Hepatocyte (in vitro differentiated cells): ENCODE data around the gene UBR2. TPM values are rescaled to one million over a fixed set of nuclear protein-coding genes. Genes with fewer than 3 reads are reported as not detected.
A peak's percentile ranks its signal among the peaks of the same experiment; 100 is the strongest.

Experiments used
- DNase-seq: peaks from one replicate; pipeline ENCODE4 v3.0.0-alpha.2; 2016; ENCODE audit warnings: low spot score
- H2AFZ ChIP-seq: fragments of 200-600 bp; sonication (generic); 2 replicates; pipeline ENCODE4 v1.6.0; 2016; ENCODE audit warnings: antibody characterized with exemption, mild to moderate bottlenecking
- H3K27ac ChIP-seq: fragments of 200-600 bp; sonication (generic); 2 replicates; pipeline ENCODE4 v1.5.1; 2016; ENCODE audit warnings: mild to moderate bottlenecking
- H3K27me3 ChIP-seq: fragments of 200-600 bp; sonication (generic); 2 replicates; pipeline ENCODE4 v1.6.1; 2016
- H3K36me3 ChIP-seq: fragments of 200-600 bp; sonication (generic); replicated peaks from 2 replicates; pipeline ENCODE4 v1.5.1; 2016; ENCODE audit warnings: low read depth; ENCODE audit not compliant: insufficient read depth
- H3K4me1 ChIP-seq: fragments of 200-600 bp; sonication (generic); 2 replicates; pipeline ENCODE4 v1.5.1; 2016; ENCODE audit warnings: mild to moderate bottlenecking, moderate library complexity; ENCODE audit not compliant: insufficient read depth
- H3K4me2 ChIP-seq: fragments of 200-600 bp; sonication (generic); 2 replicates; pipeline ENCODE4 v1.6.0; 2016
- H3K4me3 ChIP-seq: fragments of 200-600 bp; sonication (generic); 2 replicates; pipeline ENCODE4 v1.5.1; 2016; ENCODE audit warnings: mild to moderate bottlenecking
- H3K79me2 ChIP-seq: fragments of 200-600 bp; sonication (generic); 2 replicates; pipeline ENCODE4 v1.6.0; 2017; ENCODE audit warnings: mild to moderate bottlenecking
- H3K9me2 ChIP-seq: fragments of 200-600 bp; sonication (generic); replicated peaks from 2 replicates; pipeline ENCODE4 v1.6.0; 2017; ENCODE audit warnings: mild to moderate bottlenecking; ENCODE audit not compliant: insufficient read depth
- H3K9me3 ChIP-seq: fragments of 200-600 bp; sonication (generic); 2 replicates; pipeline ENCODE4 v1.5.1; 2016; ENCODE audit warnings: low read depth, mild to moderate bottlenecking
- H4K20me1 ChIP-seq: fragments of 200-600 bp; sonication (generic); 2 replicates; pipeline ENCODE4 v1.6.0; 2016; ENCODE audit warnings: mild to moderate bottlenecking; ENCODE audit not compliant: insufficient read depth, poor library complexity, severe bottlenecking
- EZH2 ChIP-seq: fragments of 200-600 bp; sonication (generic); IDR thresholded peaks from 2 replicates; pipeline ENCODE4 v1.6.1; 2016; ENCODE audit warnings: antibody characterized with exemption, mild to moderate bottlenecking, borderline replicate concordance
- EZH2phosphoT487 ChIP-seq: fragments of 200-600 bp; sonication (generic); IDR thresholded peaks from one replicate; pipeline ENCODE4 v1.6.1; 2018; ENCODE audit warnings: antibody characterized with exemption, mild to moderate bottlenecking, low read depth, moderate library complexity; ENCODE audit not compliant: unreplicated experiment, severe bottlenecking
- whole genome bisulfite sequencing: methylation state at CpG from one replicate; pipeline ENCODE4 v1.1.6; 2016; ENCODE audit warnings: low lambda C conversion rate; ENCODE audit errors: missing lambda C conversion rate; 5-methylcytosine and 5-hydroxymethylcytosine counted together
- polyA plus RNA-seq: library from polyadenylated mRNA; unstranded; fragments of >200 nt; fragmentation: Nextera tagmentation; extraction: Ambion mirVana; gene quantifications from 2 replicates; pipeline ENCODE4 v1.2.1, GENCODE V29; 2016
- total RNA-seq: library from RNA; depleted of rRNA; stranded (reverse); fragments of >200 nt; gene quantifications from 2 replicates; pipeline ENCODE4 v1.2.3, GENCODE V29; 2014
- TF ChIP-seq, protein P1 (sequence below): fragments of 200-600 bp; sonication (generic); IDR thresholded peaks from 2 replicates; pipeline ENCODE4 v1.5.1; 2016; ENCODE audit warnings: antibody characterized with exemption, mild to moderate bottlenecking; ENCODE audit not compliant: poor library complexity

The UBR2 gene
- total and polyA plus RNA-seq, 2 experiments from 2014 or later = 8.1 to 24.4 TPM

- TF ChIP-seq, protein P1, sequence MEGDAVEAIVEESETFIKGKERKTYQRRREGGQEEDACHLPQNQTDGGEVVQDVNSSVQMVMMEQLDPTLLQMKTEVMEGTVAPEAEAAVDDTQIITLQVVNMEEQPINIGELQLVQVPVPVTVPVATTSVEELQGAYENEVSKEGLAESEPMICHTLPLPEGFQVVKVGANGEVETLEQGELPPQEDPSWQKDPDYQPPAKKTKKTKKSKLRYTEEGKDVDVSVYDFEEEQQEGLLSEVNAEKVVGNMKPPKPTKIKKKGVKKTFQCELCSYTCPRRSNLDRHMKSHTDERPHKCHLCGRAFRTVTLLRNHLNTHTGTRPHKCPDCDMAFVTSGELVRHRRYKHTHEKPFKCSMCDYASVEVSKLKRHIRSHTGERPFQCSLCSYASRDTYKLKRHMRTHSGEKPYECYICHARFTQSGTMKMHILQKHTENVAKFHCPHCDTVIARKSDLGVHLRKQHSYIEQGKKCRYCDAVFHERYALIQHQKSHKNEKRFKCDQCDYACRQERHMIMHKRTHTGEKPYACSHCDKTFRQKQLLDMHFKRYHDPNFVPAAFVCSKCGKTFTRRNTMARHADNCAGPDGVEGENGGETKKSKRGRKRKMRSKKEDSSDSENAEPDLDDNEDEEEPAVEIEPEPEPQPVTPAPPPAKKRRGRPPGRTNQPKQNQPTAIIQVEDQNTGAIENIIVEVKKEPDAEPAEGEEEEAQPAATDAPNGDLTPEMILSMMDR = no peak
- TF ChIP-seq EZH2 (no peak), EZH2phosphoT487 (no peak)
- Histone ChIP-seq H4K20me1 (no peaks in the 10 kb centered on the region), H3K9me2 (no peaks in the 10 kb centered on the region), H3K9me3 (no peaks in the 10 kb centered on the region), H3K79me2 (no peaks in the 10 kb centered on the region), H3K27ac (no peak overlapping the region), H3K36me3 (no peaks in the 10 kb centered on the region), H2AFZ (no peak overlapping the region), H3K27me3 (no peaks in the 10 kb centered on the region), H3K4me2 (peak overlapping the region; percentile 37), H3K4me3 (no peak overlapping the region), H3K4me1 (peaks cover 2% of the 10 kb centered on the region)
- no peak for DNase-seq
- 74% methylated on average over 4 of the region's 4 CpGs for WGBS
These were observed 150.4 kb downstream of the UBR2 start for GRCh38 chr6:42714098-42714761.

- Histone ChIP-seq H3K4me3 (no peak overlapping the region), H2AFZ (no peak overlapping the region), H3K9me2 (no peaks in the 10 kb centered on the region), H3K79me2 (no peaks in the 10 kb centered on the region), H4K20me1 (no peaks in the 10 kb centered on the region), H3K9me3 (no peaks in the 10 kb centered on the region), H3K4me2 (no peak overlapping the region), H3K36me3 (no peaks in the 10 kb centered on the region), H3K27ac (no peak overlapping the region), H3K27me3 (no peaks in the 10 kb centered on the region), H3K4me1 (peaks cover 2% of the 10 kb centered on the region)
- TF ChIP-seq EZH2phosphoT487 (no peak), EZH2 (no peak)
- TF ChIP-seq, protein P1 = no peak
- DNase-seq = no peak
- 92% methylated on average over 4 of the region's 4 CpGs for WGBS
These were observed 152.0 kb downstream of the UBR2 start for GRCh38 chr6:42715871-42716270.

DNA sequence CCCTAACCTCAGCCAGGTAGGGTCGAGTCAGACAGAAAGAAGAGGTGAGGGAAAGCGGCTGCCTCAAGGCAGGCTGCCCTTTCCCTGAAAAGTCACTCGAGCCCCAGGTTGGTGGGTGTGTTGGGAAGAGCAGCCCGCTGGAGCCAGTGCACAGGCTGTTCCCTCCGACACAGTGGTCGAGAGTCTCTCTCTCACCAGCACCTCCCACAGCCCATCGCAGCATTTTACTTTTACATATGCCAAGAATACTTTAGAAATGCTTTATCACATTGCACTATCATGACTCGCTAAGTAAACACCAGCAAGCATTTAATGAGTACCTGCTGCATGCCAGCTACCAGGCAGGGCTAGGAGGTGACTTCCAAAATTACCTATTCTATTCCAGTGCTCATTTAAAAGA is 156.9 kb downstream of the UBR2 start:
- H3K9me3 ChIP-seq = no peaks in the 10 kb centered on the region
- H3K4me1 ChIP-seq = no peaks in the 10 kb centered on the region
- no peaks in the 10 kb centered on the region for H4K20me1 ChIP-seq
- TF ChIP-seq, protein P1 = no peak
- TF ChIP-seq EZH2phosphoT487 = no peak
- TF ChIP-seq EZH2 = no peak
- WGBS = 71% methylated on average over 8 of the region's 8 CpGs
- no peak for DNase-seq
- H3K27ac ChIP-seq = no peak overlapping the region
- H3K9me2 ChIP-seq = no peaks in the 10 kb centered on the region
- no peak overlapping the region for H3K4me2 ChIP-seq
- H3K79me2 ChIP-seq = no peaks in the 10 kb centered on the region
- no peaks in the 10 kb centered on the region for H3K27me3 ChIP-seq
- H3K36me3 ChIP-seq = no peaks in the 10 kb centered on the region
- no peak overlapping the region for H3K4me3 ChIP-seq
- no peak overlapping the region for H2AFZ ChIP-seq
